ENCODE results near the gene ARHGAP9. TPM values are rescaled to one million over a fixed set of nuclear protein-coding genes. Genes with fewer than 3 reads are reported as not detected.
"Not testable (repeated sequence)": the region's sequence is repeated elsewhere in the genome, so short reads cannot be mapped to it uniquely, and the experiment has no call there.

The ARHGAP9 gene
- total RNA-seq, 1 experiment from 2014 or later = not detected

DNA sequence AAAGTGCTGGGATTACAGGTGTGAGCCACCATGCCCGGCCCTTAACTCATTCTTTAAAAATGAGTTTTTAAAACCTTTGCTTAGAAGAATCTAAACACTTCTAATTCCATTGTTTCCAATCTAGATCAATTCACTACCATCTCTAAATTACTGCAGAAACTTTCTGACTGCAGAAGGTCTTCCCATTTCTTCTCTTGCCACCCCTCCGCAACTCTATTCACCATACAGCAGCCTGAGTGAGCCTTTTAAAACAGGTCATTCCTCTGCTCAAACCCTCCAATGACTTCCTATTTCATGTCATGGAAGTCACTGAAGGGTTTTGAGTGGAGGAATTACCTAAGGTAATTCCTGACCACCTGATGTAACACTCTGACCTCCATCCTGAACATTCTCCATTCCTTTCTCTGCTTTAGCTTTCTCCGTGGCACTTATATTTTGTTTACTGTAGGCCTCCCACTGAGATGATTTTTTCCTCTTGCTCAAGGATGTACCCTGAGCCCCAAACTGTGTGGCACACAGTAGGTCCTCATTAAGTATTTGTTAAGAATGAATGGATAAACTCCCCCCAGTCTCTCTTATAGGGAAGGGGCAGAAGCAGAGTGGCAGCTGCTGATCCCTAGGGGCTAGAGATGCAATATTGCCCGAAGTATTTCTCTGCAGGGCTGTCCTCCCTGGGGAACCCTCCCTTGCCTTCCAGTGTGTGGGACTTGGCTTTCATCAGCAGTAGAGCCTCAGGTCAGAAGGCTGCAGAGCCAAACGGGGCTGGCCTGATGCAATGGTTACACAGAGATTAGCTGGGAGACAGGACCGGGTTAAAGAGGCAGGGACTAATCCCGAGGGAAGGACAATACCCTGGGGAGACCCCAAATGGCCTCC lies 39.5 kb upstream of the ARHGAP9 start:
- intact Hi-C loops (cut with micrococcal nuclease; ENCODE audit: unreplicated experiment) = no loop called here
- Histone ChIP-seq H3K4me3 (peak overlapping the region; percentile 97), H3K36me3 (ENCODE audit: low read depth) (peaks cover 54% of the 10 kb centered on the region), H2AFZ (no peak overlapping the region), H3K9me2 (ENCODE audit: insufficient read depth) (no peaks in the 10 kb centered on the region), H3K79me2 (ENCODE audit: low read depth) (peaks cover 50% of the 10 kb centered on the region), H3K27me3 (ENCODE audit: insufficient read depth, low read depth) (no peaks in the 10 kb centered on the region), H3K4me1 (replicated peaks; ENCODE audit: insufficient read depth) (peaks cover 29% of the 10 kb centered on the region), H4K20me1 (ENCODE audit: insufficient read depth) (peaks cover 70% of the 10 kb centered on the region), H3K27ac (peak overlapping the region; percentile 99), H3K9me3 (ENCODE audit: insufficient read depth, low read depth) (no peaks in the 10 kb centered on the region), H3K4me2 (peak overlapping the region; percentile 93), H3F3A (ENCODE audit: insufficient read depth, low read depth) (peaks cover 69% of the 10 kb centered on the region)
- ChIA-PET POLR2A (ENCODE audit: unreplicated experiment) (interaction anchor here (0.6 kb wide), 1 partner anchor 253 kb away, joined by 3 read pairs; the partner anchor contains the start of gene EEF1AKMT3), CTCF (no interaction called here)
- no TSS peak for BruUV-seq (replicated peaks)
- peak in 1 of 2 experiments; percentile 61 for DNase-seq
- no peak for TF ChIP-seq EZH2 (IDR thresholded peaks at IDR 0.05; ENCODE audit: low read depth)
- no peak for TF ChIP-seq CTCF (conservative IDR thresholded peaks at IDR 0.05)

DNA sequence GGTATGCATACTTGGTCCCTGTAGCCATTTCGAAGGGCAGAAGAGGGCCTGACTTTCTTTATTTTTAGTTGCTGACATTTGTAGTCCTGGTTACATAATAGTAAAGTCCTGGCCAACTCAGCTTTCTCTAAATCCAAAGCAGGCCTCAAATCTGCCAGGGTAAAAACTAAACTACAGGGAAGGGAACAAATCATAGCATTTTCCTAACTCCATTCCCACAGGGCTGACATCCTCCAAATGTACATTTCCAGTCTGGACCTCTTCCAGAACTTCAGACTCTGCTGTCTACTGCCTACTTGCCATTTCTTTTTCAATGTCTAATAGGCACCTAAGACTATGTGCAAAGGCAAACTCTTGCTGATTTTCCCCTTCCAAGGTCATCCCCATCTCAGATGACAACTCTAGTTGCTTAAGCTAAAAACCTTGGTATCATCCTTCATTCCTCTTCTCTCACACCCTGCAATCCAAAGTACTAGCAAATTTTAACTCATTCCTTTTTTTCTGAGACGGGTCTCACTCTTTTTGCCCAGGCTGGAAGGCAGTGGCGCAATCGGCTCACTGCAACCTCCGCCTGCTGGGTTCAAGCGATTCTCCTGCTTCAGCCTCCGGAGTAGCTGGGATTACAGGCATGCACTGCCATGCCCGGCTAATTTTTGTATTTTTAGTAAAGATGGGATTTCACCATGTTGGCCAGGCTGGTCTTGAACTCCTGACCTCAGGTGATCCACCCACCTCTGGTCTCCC lies 38.7 kb upstream of the ARHGAP9 start:
- no peak overlapping the region for H2AFZ ChIP-seq
- TF ChIP-seq EZH2 (IDR thresholded peaks at IDR 0.05; ENCODE audit: low read depth) (no peak), CTCF (conservative IDR thresholded peaks at IDR 0.05) (no peak)
- intact Hi-C loops (cut with micrococcal nuclease; ENCODE audit: unreplicated experiment) = no loop called here
- peak overlapping the region; percentile 99 for H3K27ac ChIP-seq
- H3K4me1 ChIP-seq (replicated peaks; ENCODE audit: insufficient read depth) = peaks cover 24% of the 10 kb centered on the region
- H3K36me3 ChIP-seq (ENCODE audit: low read depth) = peaks cover 58% of the 10 kb centered on the region
- BruUV-seq (replicated peaks) = no TSS peak
- POLR2A ChIA-PET (ENCODE audit: unreplicated experiment) = interaction anchor here (0.6 kb wide), 1 partner anchor 102 kb away, joined by 3 read pairs; no protein-coding TSS in a partner anchor
- peaks cover 75% of the 10 kb centered on the region for H3F3A ChIP-seq (ENCODE audit: insufficient read depth, low read depth)
- H3K27me3 ChIP-seq (ENCODE audit: insufficient read depth, low read depth) = no peaks in the 10 kb centered on the region
- no peak for DNase-seq
- H3K4me2 ChIP-seq = peak overlapping the region; percentile 93
- H3K9me3 ChIP-seq (ENCODE audit: insufficient read depth, low read depth) = no peaks in the 10 kb centered on the region
- peak overlapping the region; percentile 97 for H3K4me3 ChIP-seq
- H3K9me2 ChIP-seq (ENCODE audit: insufficient read depth) = no peaks in the 10 kb centered on the region
- CTCF ChIA-PET = no interaction called here
- peaks cover 69% of the 10 kb centered on the region for H4K20me1 ChIP-seq (ENCODE audit: insufficient read depth)
- H3K79me2 ChIP-seq (ENCODE audit: low read depth) = peaks cover 42% of the 10 kb centered on the region

- H3K9me2 ChIP-seq (ENCODE audit: insufficient read depth); BruUV-seq (replicated peaks); intact Hi-C loops (cut with micrococcal nuclease; ENCODE audit: unreplicated experiment); H3K9me3 ChIP-seq (ENCODE audit: insufficient read depth, low read depth); H2AFZ ChIP-seq; CTCF ChIA-PET; H3K27me3 ChIP-seq (ENCODE audit: insufficient read depth, low read depth); DNase-seq: not testable (repeated sequence)
- H3F3A ChIP-seq (ENCODE audit: insufficient read depth, low read depth) = peaks cover 81% of the 10 kb centered on the region
- peaks cover 24% of the 10 kb centered on the region for H3K4me1 ChIP-seq (replicated peaks; ENCODE audit: insufficient read depth)
- H3K4me2 ChIP-seq = peak overlapping the region; percentile 93; the same call in 1 of the 2 replicates
- H4K20me1 ChIP-seq (ENCODE audit: insufficient read depth) = peaks cover 72% of the 10 kb centered on the region
- peaks cover 65% of the 10 kb centered on the region for H3K36me3 ChIP-seq (ENCODE audit: low read depth)
- peaks cover 39% of the 10 kb centered on the region for H3K79me2 ChIP-seq (ENCODE audit: low read depth)
- H3K27ac ChIP-seq = peak overlapping the region; percentile 28; the same call in 1 of the 2 replicates
- peak overlapping the region; percentile 97; the same call in 1 of the 2 replicates for H3K4me3 ChIP-seq
- POLR2A ChIA-PET (ENCODE audit: unreplicated experiment) = interaction anchor here (0.5 to 0.6 kb wide), 4 partner anchors 20 to 1920 kb away, joined by 3 to 4 read pairs (median 3); no protein-coding TSS in a partner anchor
Measured at GRCh38 chr12:57517718-57518117, 38.1 kb upstream of the ARHGAP9 start.
